Stomach (tissue), 4 donors: ENCODE measurements around the gene ACTA2.

Experiments used
- EP300 ChIP-seq: sonication (generic); formaldehyde crosslinking; IDR thresholded peaks from one replicate; pipeline ENCODE4 v1.6.1; 2017; ENCODE audit warnings: antibody characterized with exemption
- POLR2AphosphoS5 ChIP-seq, 3 donors: sonication (generic); formaldehyde crosslinking; IDR thresholded peaks; one replicate each; pipeline ENCODE4 v1.6.1; 2016; ENCODE audit warnings: antibody characterized with exemption in 3 of 3
- TF ChIP-seq, protein P1 (sequence below), 7 experiments: fragments of 450-650 bp in 4 of 7; fragments of 200-600 bp in 3 of 7; sonication (generic) in 3 of 7; IDR thresholded peaks; one replicate each; pipeline ENCODE4 v1.5.1; 2016 to 2019; ENCODE audit warnings: antibody characterized with exemption in 7 of 7, control low read depth in 2 of 7, mild to moderate bottlenecking in 1 of 7

DNA sequence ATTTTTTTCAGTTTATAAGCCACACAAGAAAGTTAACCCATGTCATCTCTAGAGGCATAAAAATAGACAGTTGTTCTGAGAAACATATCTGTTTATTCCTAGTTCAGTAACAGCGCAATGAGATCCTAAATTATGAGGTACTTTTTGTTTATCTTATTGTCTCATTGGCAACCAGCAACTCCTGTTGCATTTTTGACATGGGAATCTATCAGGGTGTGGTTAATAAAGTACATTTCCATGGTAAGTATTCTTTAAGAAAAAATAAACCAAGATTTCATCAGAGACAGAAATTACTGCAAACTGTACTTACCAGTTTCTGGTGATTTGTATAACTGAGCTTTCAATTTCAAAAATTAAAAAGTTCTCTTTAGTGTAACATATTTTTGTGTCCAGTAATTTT, 47.1 kb upstream of the ACTA2 start:
- TF ChIP-seq POLR2AphosphoS5 (IDR thresholded peaks at IDR 0.05) (no peak), EP300 (no peak)
- TF ChIP-seq, protein P1, sequence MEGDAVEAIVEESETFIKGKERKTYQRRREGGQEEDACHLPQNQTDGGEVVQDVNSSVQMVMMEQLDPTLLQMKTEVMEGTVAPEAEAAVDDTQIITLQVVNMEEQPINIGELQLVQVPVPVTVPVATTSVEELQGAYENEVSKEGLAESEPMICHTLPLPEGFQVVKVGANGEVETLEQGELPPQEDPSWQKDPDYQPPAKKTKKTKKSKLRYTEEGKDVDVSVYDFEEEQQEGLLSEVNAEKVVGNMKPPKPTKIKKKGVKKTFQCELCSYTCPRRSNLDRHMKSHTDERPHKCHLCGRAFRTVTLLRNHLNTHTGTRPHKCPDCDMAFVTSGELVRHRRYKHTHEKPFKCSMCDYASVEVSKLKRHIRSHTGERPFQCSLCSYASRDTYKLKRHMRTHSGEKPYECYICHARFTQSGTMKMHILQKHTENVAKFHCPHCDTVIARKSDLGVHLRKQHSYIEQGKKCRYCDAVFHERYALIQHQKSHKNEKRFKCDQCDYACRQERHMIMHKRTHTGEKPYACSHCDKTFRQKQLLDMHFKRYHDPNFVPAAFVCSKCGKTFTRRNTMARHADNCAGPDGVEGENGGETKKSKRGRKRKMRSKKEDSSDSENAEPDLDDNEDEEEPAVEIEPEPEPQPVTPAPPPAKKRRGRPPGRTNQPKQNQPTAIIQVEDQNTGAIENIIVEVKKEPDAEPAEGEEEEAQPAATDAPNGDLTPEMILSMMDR (IDR thresholded peaks at IDR 0.05): no peak
